ENCODE results near the gene MED29. TPM values are rescaled to one million over a fixed set of nuclear protein-coding genes. Genes with fewer than 3 reads are reported as not detected.
A peak's percentile ranks its signal among the peaks of the same experiment; 100 is the strongest.

Gene MED29
- total RNA-seq, 2 donors from 2014 or later = 29.3 to 86.1 TPM

- DNase-seq (ENCODE audit: low spot score) = no peak
- TF ChIP-seq CTCF (IDR thresholded peaks at IDR 0.05) = no peak
- no peak overlapping the region for H3K27ac ChIP-seq
Measured at GRCh38 chr19:39426170-39426569, 35.0 kb downstream of the MED29 start.

GRCh38 chr19:39427707-39428106, 36.5 kb downstream of the MED29 start:
- peaks cover 16% of the 10 kb centered on the region for H3K36me3 ChIP-seq
- H3K27me3 ChIP-seq (replicated peaks; ENCODE audit: insufficient read depth) = no peaks in the 10 kb centered on the region
- no peak for TF ChIP-seq CTCF (IDR thresholded peaks at IDR 0.05)
- peaks cover 11 to 26% of the 10 kb centered on the region in 2 donors for H3K4me1 ChIP-seq (ENCODE audit: control insufficient read depth in 1 of 2, low read depth in 2 of 2)
- no peaks in the 10 kb centered on the region for H3K9me3 ChIP-seq
- DNase-seq (ENCODE audit: low spot score) (no peak), ATAC-seq (ENCODE audit: insufficient number of reproducible peaks, low FRiP score, low read depth) (no peak)
- peak overlapping the region; percentile 33 to 87 for H3K27ac ChIP-seq
- H3K4me3 ChIP-seq = no peak overlapping the region

More at GRCh38 chr19:39426170-39426569, 35.0 kb downstream of the MED29 start:
- Histone ChIP-seq H3K9me3 (no peaks in the 10 kb centered on the region), H3K27me3 (replicated peaks; ENCODE audit: insufficient read depth) (no peaks in the 10 kb centered on the region), H3K4me3 (no peak overlapping the region), H3K4me1 (ENCODE audit: control insufficient read depth in 1 of 2, low read depth in 2 of 2) (peaks cover 11 to 24% of the 10 kb centered on the region in 2 donors), H3K36me3 (peaks cover 22% of the 10 kb centered on the region)
- ATAC-seq (ENCODE audit: insufficient number of reproducible peaks, low FRiP score, low read depth) = no peak

- Histone ChIP-seq H3K27me3 (replicated peaks; ENCODE audit: insufficient read depth) (no peaks in the 10 kb centered on the region), H3K4me1 (ENCODE audit: control insufficient read depth in 1 of 2, low read depth in 2 of 2) (peaks cover 11 to 28% of the 10 kb centered on the region in 2 donors), H3K27ac (peak overlapping the region; percentile 51 to 87), H3K4me3 (peak overlapping the region; percentile 34), H3K36me3 (peaks cover 18% of the 10 kb centered on the region), H3K9me3 (no peaks in the 10 kb centered on the region)
- ATAC-seq (ENCODE audit: insufficient number of reproducible peaks, low FRiP score, low read depth) (peak; percentile 51), DNase-seq (ENCODE audit: low spot score) (no peak)
- TF ChIP-seq CTCF (IDR thresholded peaks at IDR 0.05) = no peak
Measured at GRCh38 chr19:39428283-39429112, 37.3 kb downstream of the MED29 start.

- ATAC-seq (ENCODE audit: insufficient number of reproducible peaks, low FRiP score, low read depth) (no peak), DNase-seq (ENCODE audit: low spot score) (peak; percentile 32)
- Histone ChIP-seq H3K4me1 (ENCODE audit: control insufficient read depth in 1 of 2, low read depth in 2 of 2) (peaks cover 24 to 47% of the 10 kb centered on the region in 2 donors), H3K9me3 (no peaks in the 10 kb centered on the region), H3K4me3 (no peak overlapping the region), H3K36me3 (peaks cover 24% of the 10 kb centered on the region), H3K27ac (peak overlapping the region; percentile 62 to 68), H3K27me3 (replicated peaks; ENCODE audit: insufficient read depth) (no peaks in the 10 kb centered on the region)
- TF ChIP-seq CTCF (IDR thresholded peaks at IDR 0.05) = no peak
Measured at GRCh38 chr19:39430675-39431593, 39.8 kb downstream of the MED29 start.

GRCh38 chr19:39432677-39433025, 41.5 kb downstream of the MED29 start:
- Histone ChIP-seq H3K27me3 (replicated peaks; ENCODE audit: insufficient read depth) (no peaks in the 10 kb centered on the region), H3K9me3 (no peaks in the 10 kb centered on the region), H3K4me3 (no peak overlapping the region), H3K27ac (no peak overlapping the region), H3K4me1 (ENCODE audit: control insufficient read depth in 1 of 2, low read depth in 2 of 2) (peaks cover 30 to 55% of the 10 kb centered on the region in 2 donors), H3K36me3 (peaks cover 24% of the 10 kb centered on the region)
- no peak for TF ChIP-seq CTCF (IDR thresholded peaks at IDR 0.05)
- ATAC-seq (ENCODE audit: insufficient number of reproducible peaks, low FRiP score, low read depth) (no peak), DNase-seq (ENCODE audit: low spot score) (no peak)

All from thoracic aorta (tissue), 2 donors.